GM18951 (cell line): Measurements from ENCODE around the gene TMEM187.

Experiments used
- POLR2A ChIP-seq: IDR thresholded peaks from 4 replicates; pipeline ENCODE4 v1.6.1; 2011; ENCODE audit warnings: mild to moderate bottlenecking; ENCODE audit not compliant: insufficient read length, insufficient read depth; ENCODE audit errors: extremely low read depth
- in situ Hi-C: fragments of 300-500 bp; cut with MboI; formaldehyde crosslinking; loops from one replicate; pipeline ENCODE4 v1.12.0; 2022; ENCODE audit warnings: low sequenced_read_pairs, mixed read lengths, inconsistent platforms; ENCODE audit not compliant: unreplicated experiment

TMEM187 gene

DNA sequence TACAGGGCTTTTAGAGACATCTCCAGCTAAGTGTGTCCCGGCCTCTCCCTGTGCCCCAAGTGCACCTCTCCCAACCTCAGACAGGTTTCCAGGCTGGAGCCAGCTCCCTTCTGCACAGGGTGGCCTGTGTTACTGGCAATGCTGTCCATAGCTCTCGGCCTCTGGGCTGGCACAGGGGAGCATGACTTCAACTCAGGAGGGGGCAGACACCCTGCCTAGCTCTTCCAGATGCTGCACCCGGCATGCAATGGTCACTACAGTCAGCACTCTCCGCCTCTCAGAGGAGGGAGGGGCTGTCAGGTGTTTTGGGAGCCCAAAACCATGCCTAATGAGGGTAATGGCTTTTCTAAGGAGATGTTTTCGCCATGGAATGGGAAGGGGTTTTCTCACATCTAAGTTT is 49.6 kb downstream of the TMEM187 start:
- in situ Hi-C loops, result loop anchor here (25.0 kb wide), 1 partner anchor 515 kb away; the partner anchor contains the start of genes G6PD and IKBKG
- TF ChIP-seq POLR2A, result no peak

DNA sequence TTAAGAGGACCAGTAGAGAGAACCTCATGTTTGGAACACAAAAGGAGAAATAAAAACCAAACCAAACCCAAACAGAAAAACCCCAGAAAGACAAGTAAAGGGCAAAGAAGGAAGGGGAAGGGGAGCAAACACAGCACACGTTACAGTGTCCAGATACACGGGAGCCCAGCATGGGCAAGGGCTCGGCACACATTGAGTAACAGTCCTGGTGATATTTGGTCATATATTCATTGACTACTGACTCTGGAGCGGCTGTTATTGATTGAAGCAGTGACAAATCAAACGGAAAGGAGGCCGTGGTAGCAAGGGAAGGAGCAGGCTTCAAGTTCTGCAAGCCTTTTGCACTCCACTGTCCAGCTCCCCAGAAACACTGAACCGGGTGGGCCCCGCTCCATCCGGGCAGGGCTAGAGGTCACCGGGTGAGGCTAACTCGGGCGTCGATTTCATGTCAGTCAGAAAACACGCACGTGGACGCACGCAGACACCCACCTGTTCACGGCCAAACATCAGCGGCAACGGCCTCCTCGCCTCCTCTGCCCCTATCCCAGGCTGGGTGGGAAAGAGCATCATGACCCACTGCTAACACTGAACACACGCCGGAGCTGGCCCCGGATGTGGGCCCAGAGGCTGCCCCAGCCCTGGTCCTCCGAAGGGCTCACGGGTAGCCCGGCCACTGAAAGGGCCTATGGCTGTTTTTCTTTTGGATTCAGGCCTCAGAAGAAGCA is 50.9 kb downstream of the TMEM187 start:
- in situ Hi-C loops, result loop anchor here (25.0 kb wide), 1 partner anchor 514 kb away; the partner anchor contains the start of genes G6PD and IKBKG
- no peak for TF ChIP-seq POLR2A

DNA sequence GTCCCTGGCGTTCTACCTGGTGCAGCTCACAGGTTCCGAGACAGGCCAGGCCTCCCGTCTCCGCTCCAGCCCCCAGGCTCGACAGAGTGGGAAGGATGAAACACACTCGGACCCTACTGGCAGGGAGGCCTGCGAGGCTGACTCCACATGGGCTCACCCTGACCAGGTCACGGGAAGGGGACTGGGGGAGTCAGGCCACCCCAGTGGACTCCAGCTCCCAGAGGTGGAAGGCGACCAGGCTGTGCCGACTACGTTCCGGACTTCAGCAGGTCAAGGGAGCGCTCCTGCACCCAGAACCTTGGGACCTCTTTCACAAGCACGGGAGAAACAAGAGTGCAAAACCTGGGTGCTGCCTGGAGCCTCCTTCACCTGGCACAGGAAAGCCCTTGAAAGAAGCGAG is 51.7 kb downstream of the TMEM187 start:
- in situ Hi-C loops, result loop anchor here (25.0 kb wide), 1 partner anchor 513 kb away; the partner anchor contains the start of genes G6PD and IKBKG
- no peak for TF ChIP-seq POLR2A

DNA sequence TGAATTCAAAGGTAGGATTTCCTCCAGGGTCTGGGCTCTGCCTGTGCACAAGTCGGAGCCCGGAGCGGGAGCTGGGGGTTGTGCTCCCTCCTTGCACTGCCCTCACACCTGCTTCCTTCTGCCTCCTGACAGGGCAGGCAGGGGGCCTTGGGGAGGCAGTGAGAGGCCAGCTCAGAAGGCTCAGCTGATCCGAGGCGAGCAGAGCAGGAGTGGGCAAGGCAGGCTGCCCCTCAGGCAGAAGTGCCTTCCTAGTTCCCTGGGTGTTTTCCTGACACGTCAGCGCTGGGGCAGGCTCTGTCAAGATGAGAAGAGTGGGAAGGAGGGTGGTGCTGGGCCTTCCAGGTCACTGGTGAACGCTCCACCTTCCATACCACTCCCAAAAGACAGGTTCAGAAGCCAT is 52.7 kb downstream of the TMEM187 start:
- TF ChIP-seq POLR2A, result no peak

DNA sequence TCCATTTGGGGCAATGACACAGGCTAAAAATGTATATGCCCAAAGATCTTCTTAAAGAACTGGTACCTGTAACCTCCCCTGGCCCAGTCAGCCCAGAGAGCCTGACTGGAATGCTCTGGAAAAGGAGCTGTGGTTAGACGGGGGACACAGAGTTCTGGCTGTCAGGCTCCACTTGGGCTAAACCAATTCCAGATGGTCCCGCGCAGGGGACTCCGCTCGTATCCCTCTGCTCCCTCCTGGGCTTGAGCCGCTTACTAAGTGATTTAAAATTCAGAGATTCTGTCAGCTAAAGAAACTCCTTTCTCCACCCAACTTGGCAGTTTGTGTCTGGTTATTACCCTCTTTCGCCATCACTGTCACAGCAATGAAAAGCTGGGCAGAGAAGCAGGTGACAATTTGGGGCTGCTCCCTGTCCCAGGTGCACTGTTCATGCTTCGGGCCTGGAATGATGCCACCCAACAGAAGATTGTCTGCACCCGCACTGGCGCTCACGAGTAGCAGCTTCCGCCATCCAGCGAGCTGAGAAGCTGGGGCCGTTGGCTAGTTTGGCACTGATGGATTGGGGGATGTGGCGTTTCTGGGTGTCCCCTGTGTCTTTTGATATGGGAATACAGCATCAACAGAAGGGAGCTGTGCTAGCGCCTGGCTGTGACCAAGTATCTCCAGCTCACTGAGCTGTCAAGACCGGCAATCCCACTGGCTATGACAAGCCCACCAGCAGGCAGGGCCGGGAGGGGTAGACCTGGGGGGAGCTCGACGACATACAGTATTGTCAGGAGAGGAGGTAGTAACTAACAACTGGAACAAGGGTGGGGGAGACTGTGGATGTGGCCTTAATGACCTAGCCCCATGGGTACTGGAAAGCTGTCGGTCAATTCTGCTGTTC is 53.8 kb downstream of the TMEM187 start:
- no peak for TF ChIP-seq POLR2A
- in situ Hi-C loops, result no loop called here

More for the DNA sequence above, 52.7 kb downstream of the TMEM187 start:
- in situ Hi-C loops, result no loop called here

DNA sequence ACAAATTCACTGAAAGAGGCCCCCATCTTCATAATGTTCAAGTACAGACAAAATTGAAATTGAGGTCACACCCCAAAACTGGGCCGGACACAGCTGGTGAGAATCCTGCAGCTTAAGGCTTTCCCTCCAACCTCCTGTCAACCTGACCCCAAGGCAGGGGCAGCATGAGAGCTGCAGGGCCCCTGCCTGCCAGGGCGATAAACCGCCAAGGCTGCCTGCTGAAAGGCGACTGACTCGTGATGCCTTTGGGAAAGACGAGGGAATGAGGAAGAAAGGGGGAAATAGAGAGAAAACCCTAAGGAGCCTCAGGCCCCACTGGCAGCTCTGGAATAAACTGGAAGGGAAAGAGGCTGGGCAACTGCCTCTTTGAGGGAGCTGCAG is 54.5 kb downstream of the TMEM187 start:
- in situ Hi-C loops, result no loop called here
- TF ChIP-seq POLR2A, result no peak

DNA sequence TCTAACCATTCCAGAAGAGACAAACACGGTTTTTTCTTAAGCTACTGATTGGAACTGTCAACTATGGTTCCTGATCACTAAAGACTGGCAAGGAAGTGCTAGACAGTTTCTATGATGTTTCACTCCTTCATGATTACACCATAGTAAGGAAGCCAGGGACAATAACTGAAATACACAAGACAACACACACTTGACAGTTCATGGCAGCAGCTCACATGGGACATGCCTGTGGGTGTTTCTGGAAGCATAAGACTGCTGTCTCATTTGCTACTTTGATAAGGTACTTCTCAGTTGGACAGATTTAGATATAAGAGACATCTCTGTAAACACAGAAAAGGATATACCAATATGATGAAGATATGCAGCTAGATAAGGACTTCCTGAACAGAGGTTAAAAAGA is 55.4 kb downstream of the TMEM187 start:
- TF ChIP-seq POLR2A, result no peak
- in situ Hi-C loops, result no loop called here

DNA sequence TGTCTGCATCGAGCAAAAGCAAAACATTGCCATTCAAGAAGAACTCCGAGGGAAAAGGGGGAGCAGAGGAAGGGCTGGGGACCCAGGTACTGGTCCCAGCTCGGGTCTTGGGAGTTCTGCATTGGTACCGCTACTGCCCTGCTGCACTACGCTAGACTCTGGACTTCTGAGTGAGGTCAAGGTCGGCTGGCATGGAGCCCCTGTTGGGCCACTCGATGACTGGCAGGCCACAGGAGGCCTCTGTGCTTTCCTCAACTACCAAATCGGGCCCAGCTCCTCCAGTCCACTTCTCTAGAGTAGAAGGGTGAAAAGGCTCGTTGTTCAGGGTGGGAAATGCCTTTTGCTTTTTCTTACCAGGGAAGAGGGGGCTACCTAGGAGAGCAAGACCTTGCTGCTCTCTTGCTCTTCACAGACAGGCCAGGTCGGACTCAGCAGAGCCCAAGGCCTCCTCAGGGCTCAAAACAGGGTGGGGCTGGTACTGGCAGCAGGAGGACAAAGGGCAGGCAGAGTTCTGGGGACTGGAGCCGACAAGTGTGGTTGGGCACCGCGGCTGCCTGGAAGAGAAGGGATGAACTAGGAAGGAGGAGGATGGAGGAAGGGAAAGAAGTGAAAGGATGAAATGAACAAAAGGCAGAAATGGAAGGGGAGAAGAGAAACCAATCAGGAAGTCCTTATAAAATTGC is 56.1 kb downstream of the TMEM187 start:
- in situ Hi-C loops, result no loop called here
- no peak for TF ChIP-seq POLR2A

DNA sequence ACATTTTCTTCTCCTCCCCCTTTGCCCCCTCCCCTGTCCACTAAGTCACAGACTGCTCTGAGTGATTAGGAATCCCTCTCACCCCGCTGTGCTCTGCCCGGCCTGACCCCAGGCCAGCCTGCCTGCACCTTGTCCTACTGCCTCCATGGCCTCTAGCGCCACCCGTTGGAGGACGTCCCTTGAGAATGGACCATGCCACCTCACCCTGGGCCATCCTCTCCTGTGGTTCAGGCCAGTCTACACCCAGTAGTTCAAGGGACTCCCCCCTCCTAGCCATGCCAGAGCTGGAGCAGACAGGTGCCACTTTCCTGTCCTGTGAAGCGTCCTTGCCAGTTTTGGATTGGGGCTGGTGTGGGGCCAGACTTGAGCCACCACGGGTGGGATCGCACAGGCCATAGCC is 56.9 kb downstream of the TMEM187 start:
- in situ Hi-C loops, result no loop called here
- no peak for TF ChIP-seq POLR2A

DNA sequence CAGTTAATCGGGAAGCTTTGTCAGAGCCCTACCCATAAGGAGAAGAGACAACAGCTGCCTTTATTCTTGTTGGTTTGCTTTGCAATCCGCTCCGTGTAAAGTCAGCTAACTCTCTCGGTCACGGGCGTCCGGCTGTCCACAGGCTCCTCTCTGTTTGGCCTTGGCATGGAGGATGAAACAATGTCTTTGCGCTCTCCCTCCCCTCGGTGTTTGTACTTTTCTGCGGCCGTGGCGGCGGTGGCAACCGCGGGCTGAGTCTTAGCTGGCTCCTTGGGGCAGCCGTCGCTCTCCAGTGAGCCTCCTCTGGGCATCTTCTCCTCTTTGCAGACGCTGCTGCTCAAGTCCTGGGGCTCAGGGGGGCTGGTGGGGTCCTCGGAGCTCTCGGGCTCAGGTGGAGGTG is 57.7 kb downstream of the TMEM187 start:
- TF ChIP-seq POLR2A, result no peak
- in situ Hi-C loops, result no loop called here

DNA sequence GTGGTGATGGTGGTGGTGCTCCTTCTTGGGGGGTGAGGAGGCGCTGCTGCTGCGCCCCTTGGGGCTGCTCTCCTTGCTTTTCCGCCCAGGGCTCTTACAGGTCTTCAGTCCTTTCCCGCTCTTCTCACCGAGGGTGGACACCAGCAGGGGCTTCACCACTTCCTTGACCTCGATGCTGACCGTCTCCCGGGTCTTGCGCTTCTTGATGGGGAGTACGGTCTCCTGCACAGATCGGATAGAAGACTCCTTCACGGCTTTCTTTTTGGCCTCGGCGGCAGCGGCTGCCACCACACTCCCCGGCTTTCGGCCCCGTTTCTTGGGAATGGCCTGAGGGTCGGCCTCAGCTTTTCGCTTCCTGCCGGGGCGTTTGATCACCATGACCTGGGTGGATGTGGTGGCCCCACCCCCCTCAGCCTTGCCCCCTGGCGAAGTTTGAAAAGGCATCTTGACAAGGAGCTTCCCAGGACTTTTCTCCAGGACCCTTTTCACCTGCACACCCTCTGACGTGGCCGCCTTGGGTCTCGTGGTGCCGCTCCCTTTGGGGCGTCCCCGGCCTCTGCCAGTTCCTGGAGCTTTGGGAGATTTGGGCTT is 58.3 kb downstream of the TMEM187 start:
- in situ Hi-C loops, result no loop called here
- no peak for TF ChIP-seq POLR2A

DNA sequence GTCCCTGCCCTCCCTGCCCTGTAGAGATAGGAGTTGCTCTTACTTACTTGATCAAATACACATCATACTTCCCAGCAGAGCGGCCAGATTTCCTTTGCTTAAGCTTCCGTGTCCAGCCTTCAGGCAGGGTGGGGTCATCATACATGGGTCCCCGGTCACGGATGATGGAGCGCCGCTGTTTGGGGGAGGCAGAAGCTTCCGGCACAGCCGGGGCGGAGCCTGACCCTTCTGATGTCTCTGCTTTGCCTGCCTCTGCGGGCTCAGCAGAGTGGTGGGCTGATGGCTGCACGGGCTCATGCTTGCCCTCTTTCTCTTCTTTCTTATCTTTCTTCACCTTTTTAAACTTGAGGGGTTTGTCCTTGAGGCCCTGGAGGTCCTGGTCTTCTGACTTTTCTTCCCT is 59.6 kb downstream of the TMEM187 start:
- in situ Hi-C loops, result no loop called here
- no peak for TF ChIP-seq POLR2A

DNA sequence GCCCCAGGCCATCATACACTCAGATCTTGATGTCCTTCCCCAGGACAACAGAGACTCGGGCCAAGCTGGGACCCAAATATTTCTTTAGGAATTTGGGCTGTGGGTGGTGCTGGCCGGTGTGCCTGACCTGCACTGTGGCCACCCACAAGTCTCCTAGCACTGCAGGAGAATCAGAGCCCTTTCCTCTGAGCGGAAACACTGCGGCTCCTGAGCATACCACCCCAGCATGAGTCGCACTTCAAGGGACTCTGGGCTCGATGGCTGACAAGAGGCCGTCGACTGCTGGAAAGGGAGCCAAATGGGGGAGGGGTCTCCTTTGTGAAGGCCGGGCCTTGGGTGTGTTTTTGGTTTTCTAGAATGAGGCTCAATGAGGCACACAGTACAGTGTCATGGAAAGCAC is 60.1 kb downstream of the TMEM187 start:
- no peak for TF ChIP-seq POLR2A
- in situ Hi-C loops, result no loop called here
